Skeletal muscle tissue (tissue), 4 donors: Measurements from ENCODE around the gene FLNC. TPM values are rescaled to one million over a fixed set of nuclear protein-coding genes. Genes with fewer than 3 reads are reported as not detected.

Experiments used
- H3K27ac ChIP-seq: one replicate; pipeline ENCODE4 v1.7.0; 2013; ENCODE audit warnings: mild to moderate bottlenecking, low read depth, low read length, inconsistent platforms
- H3K27me3 ChIP-seq, 3 donors: one replicate each; pipeline ENCODE4 v1.7.0; 2013; ENCODE audit warnings: low read length in 3 of 3; ENCODE audit not compliant: control insufficient read depth in 3 of 3, insufficient read depth in 3 of 3
- H3K36me3 ChIP-seq, 3 donors: one replicate each; pipeline ENCODE4 v1.7.0; 2013; ENCODE audit warnings: low read length in 3 of 3; ENCODE audit not compliant: control insufficient read depth in 3 of 3, insufficient read depth in 3 of 3
- H3K4me1 ChIP-seq, 3 donors: one replicate each; pipeline ENCODE4 v1.7.0; 2013; ENCODE audit warnings: low read length in 3 of 3, mild to moderate bottlenecking in 3 of 3; ENCODE audit not compliant: control insufficient read depth in 3 of 3, insufficient read depth in 3 of 3
- H3K4me3 ChIP-seq, 3 donors: one replicate each; pipeline ENCODE4 v1.7.0; 2013; ENCODE audit warnings: low read length in 3 of 3
- H3K9ac ChIP-seq, 3 donors: one replicate each; pipeline ENCODE4 v1.7.0; 2013; ENCODE audit warnings: low read length in 3 of 3, mild to moderate bottlenecking in 3 of 3, moderate library complexity in 2 of 3, low read depth in 1 of 3
- H3K9me3 ChIP-seq, 3 donors: one replicate each; pipeline ENCODE4 v1.7.0; 2013; ENCODE audit warnings: low read length in 3 of 3; ENCODE audit not compliant: control insufficient read depth in 3 of 3
- total RNA-seq: library from RNA; depleted of rRNA; stranded (reverse); fragments of >200 nt; gene quantifications from one replicate; pipeline ENCODE4 v1.2.3, GENCODE V29; 2014
- donor health status: Osteomylitis.

The FLNC gene
- total RNA-seq, 1 donor from 2014 or later: 611 TPM

- no peaks in the 10 kb centered on the region for H3K27me3 ChIP-seq
- peaks cover 24 to 41% (median 39%) of the 10 kb centered on the region in 3 donors for H3K4me1 ChIP-seq
- H3K9ac ChIP-seq: peak overlapping the region in 1 of 3 donors; percentile 77
- H3K9me3 ChIP-seq: no peaks in the 10 kb centered on the region
- no peak overlapping the region for H3K4me3 ChIP-seq
- peaks cover 12 to 17% (median 15%) of the 10 kb centered on the region in 3 donors for H3K36me3 ChIP-seq
- H3K27ac ChIP-seq: no peak overlapping the region
Observed at GRCh38 chr7:128867842-128868623, 37.8 kb downstream of the FLNC start.

- H3K36me3 ChIP-seq: peaks cover 12 to 17% (median 15%) of the 10 kb centered on the region in 3 donors
- no peaks in the 10 kb centered on the region for H3K27me3 ChIP-seq
- no peaks in the 10 kb centered on the region for H3K9me3 ChIP-seq
- peak overlapping the region; percentile 68 to 77 (median 70) for H3K9ac ChIP-seq
- no peak overlapping the region for H3K27ac ChIP-seq
- H3K4me3 ChIP-seq: peak overlapping the region; percentile 51 to 70 (median 65)
- peaks cover 19 to 35% (median 32%) of the 10 kb centered on the region in 3 donors for H3K4me1 ChIP-seq
Observed at GRCh38 chr7:128868624-128869137, 38.5 kb downstream of the FLNC start.

GRCh38 chr7:128869138-128869943 lies 39.1 kb downstream of the FLNC start:
- H3K9ac ChIP-seq: peak overlapping the region; percentile 68 to 77 (median 70)
- H3K4me1 ChIP-seq: peaks cover 13 to 37% (median 32%) of the 10 kb centered on the region in 3 donors
- H3K27ac ChIP-seq: no peak overlapping the region

GRCh38 chr7:128869944-128870285 lies 39.7 kb downstream of the FLNC start:
- no peaks in the 10 kb centered on the region for H3K9me3 ChIP-seq
- H3K9ac ChIP-seq: peak overlapping the region; percentile 20 to 77 (median 70)
- no peaks in the 10 kb centered on the region for H3K27me3 ChIP-seq
- no peak overlapping the region for H3K27ac ChIP-seq
- H3K36me3 ChIP-seq: peaks cover 9 to 15% (median 14%) of the 10 kb centered on the region in 3 donors
- peak overlapping the region; percentile 51 to 70 (median 65) for H3K4me3 ChIP-seq
- H3K4me1 ChIP-seq: peaks cover 13 to 42% (median 36%) of the 10 kb centered on the region in 3 donors

More at GRCh38 chr7:128869138-128869943, 39.1 kb downstream of the FLNC start:
- H3K36me3 ChIP-seq: peaks cover 12 to 17% (median 15%) of the 10 kb centered on the region in 3 donors
- H3K9me3 ChIP-seq: no peaks in the 10 kb centered on the region
- H3K4me3 ChIP-seq: peak overlapping the region; percentile 51 to 70 (median 65)
- H3K27me3 ChIP-seq: no peaks in the 10 kb centered on the region

- Histone ChIP-seq H3K27me3 (no peaks in the 10 kb centered on the region), H3K9ac (peak overlapping the region in 1 of 3 donors; percentile 25), H3K4me1 (peaks cover 13 to 42% (median 36%) of the 10 kb centered on the region in 3 donors), H3K27ac (no peak overlapping the region), H3K4me3 (no peak overlapping the region), H3K36me3 (peaks cover 2 to 4% (median 3%) of the 10 kb centered on the region in 3 donors), H3K9me3 (no peaks in the 10 kb centered on the region)
Observed at GRCh38 chr7:128871050-128871449, 40.8 kb downstream of the FLNC start.

- no peaks in the 10 kb centered on the region for H3K36me3 ChIP-seq
- no peak overlapping the region for H3K4me3 ChIP-seq
- H3K9me3 ChIP-seq: no peaks in the 10 kb centered on the region
- H3K4me1 ChIP-seq: peaks cover 13 to 42% (median 34%) of the 10 kb centered on the region in 3 donors
- no peak overlapping the region for H3K9ac ChIP-seq
- no peak overlapping the region for H3K27ac ChIP-seq
- H3K27me3 ChIP-seq: no peaks in the 10 kb centered on the region
Observed at GRCh38 chr7:128872394-128872824, 42.2 kb downstream of the FLNC start.

GRCh38 chr7:128873234-128873633 lies 43.0 kb downstream of the FLNC start:
- Histone ChIP-seq H3K4me3 (no peak overlapping the region), H3K4me1 (peaks cover 9 to 37% (median 29%) of the 10 kb centered on the region in 3 donors), H3K9ac (no peak overlapping the region), H3K27ac (no peak overlapping the region), H3K27me3 (no peaks in the 10 kb centered on the region), H3K36me3 (no peaks in the 10 kb centered on the region), H3K9me3 (no peaks in the 10 kb centered on the region)

GRCh38 chr7:128874140-128875031 lies 44.2 kb downstream of the FLNC start:
- H3K9ac ChIP-seq: peak overlapping the region in 1 of 3 donors; percentile 50
- no peaks in the 10 kb centered on the region for H3K27me3 ChIP-seq
- H3K4me3 ChIP-seq: no peak overlapping the region
- H3K9me3 ChIP-seq: no peaks in the 10 kb centered on the region
- H3K27ac ChIP-seq: no peak overlapping the region
- no peaks in the 10 kb centered on the region for H3K36me3 ChIP-seq
- H3K4me1 ChIP-seq: peaks cover 3 to 26% (median 18%) of the 10 kb centered on the region in 3 donors

- peaks cover 5 to 28% (median 17%) of the 10 kb centered on the region in 3 donors for H3K4me1 ChIP-seq
- H3K36me3 ChIP-seq: no peaks in the 10 kb centered on the region
- H3K9me3 ChIP-seq: no peaks in the 10 kb centered on the region
- H3K9ac ChIP-seq: no peak overlapping the region
- no peaks in the 10 kb centered on the region for H3K27me3 ChIP-seq
- no peak overlapping the region for H3K4me3 ChIP-seq
- no peak overlapping the region for H3K27ac ChIP-seq
Observed at GRCh38 chr7:128875523-128875948, 45.3 kb downstream of the FLNC start.
